Activated naive CD8-positive, alpha-beta T cell treated with anti-CD3 and anti-CD28 coated beads, Interleukin-2, amount 50 U/mL, for 24 hours (primary cell): ENCODE results near the gene FADS6.
"Not testable (repeated sequence)": the region's sequence is repeated elsewhere in the genome, so short reads cannot be mapped to it uniquely, and the experiment has no call there.

Source experiments
- ATAC-seq: fragments of 150-1000 bp; cut with Tn5 transposase; one replicate; pipeline ENCODE4 v1.10.0; 2021
- DNase-seq: peaks from one replicate; pipeline ENCODE4 v3.0.0; 2021
- H3K27ac Mint-ChIP-seq: one replicate; pipeline ENCODE4 v1.8.0; 2021; ENCODE audit warnings: mild to moderate bottlenecking, mixed read lengths
- H3K27me3 Mint-ChIP-seq: one replicate; pipeline ENCODE4 v1.8.0; 2021; ENCODE audit warnings: mixed read lengths
- H3K36me3 Mint-ChIP-seq: one replicate; pipeline ENCODE4 v1.8.0; 2021; ENCODE audit warnings: low read depth, mixed read lengths
- H3K4me1 Mint-ChIP-seq: one replicate; pipeline ENCODE4 v1.8.0; 2021; ENCODE audit warnings: mixed read lengths
- H3K4me3 Mint-ChIP-seq: one replicate; pipeline ENCODE4 v1.8.0; 2021; ENCODE audit warnings: mild to moderate bottlenecking, moderate library complexity, mixed read lengths
- H3K9me3 Mint-ChIP-seq: one replicate; pipeline ENCODE4 v1.8.0; 2021; ENCODE audit warnings: mixed read lengths

Gene FADS6

GRCh38 chr17:74870512-74870911, 22.9 kb downstream of the FADS6 start:
- Mint-ChIP-seq H3K4me1 (peaks cover 21% of the 10 kb centered on the region), H3K36me3 (no peaks in the 10 kb centered on the region), H3K27me3 (peaks cover 3% of the 10 kb centered on the region), H3K9me3 (no peaks in the 10 kb centered on the region), H3K27ac (no peak overlapping the region), H3K4me3 (no peak overlapping the region)
- no peak for ATAC-seq
- no peak for DNase-seq

DNA sequence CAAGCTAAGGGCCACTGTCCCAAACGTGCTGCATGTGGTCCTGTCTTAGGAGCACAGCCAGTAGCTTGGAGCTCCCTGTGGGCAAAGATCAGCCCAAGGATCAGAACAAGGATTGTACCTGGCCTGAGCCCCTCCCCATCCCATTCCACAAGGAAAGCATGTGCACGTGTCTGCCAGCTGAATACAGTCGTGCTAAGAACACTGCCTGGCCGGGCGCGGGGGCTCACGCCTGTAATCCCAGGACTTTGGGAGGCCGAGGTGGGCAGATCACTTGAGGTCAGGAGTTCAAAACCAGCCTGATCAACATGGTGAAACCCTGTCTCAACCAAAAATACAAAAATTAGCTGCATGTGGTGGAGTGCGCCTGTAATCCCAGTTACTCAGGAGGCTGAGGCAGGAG, 23.4 kb downstream of the FADS6 start:
- not testable (repeated sequence) for H3K36me3 Mint-ChIP-seq, DNase-seq, H3K27ac Mint-ChIP-seq, H3K4me3 Mint-ChIP-seq, H3K9me3 Mint-ChIP-seq, ATAC-seq, H3K27me3 Mint-ChIP-seq
- H3K4me1 Mint-ChIP-seq = peaks cover 17% of the 10 kb centered on the region

- peaks cover 14% of the 10 kb centered on the region for H3K4me1 Mint-ChIP-seq
- no peak overlapping the region for H3K4me3 Mint-ChIP-seq
- no peaks in the 10 kb centered on the region for H3K9me3 Mint-ChIP-seq
- no peak for DNase-seq
- no peak overlapping the region for H3K27ac Mint-ChIP-seq
- peaks cover 3% of the 10 kb centered on the region for H3K27me3 Mint-ChIP-seq
- ATAC-seq = no peak
- H3K36me3 Mint-ChIP-seq = no peaks in the 10 kb centered on the region
Measured at GRCh38 chr17:74868908-74869255, 24.6 kb downstream of the FADS6 start.

GRCh38 chr17:74868251-74868907, 25.1 kb downstream of the FADS6 start:
- Mint-ChIP-seq H3K9me3 (no peaks in the 10 kb centered on the region), H3K4me1 (peaks cover 11% of the 10 kb centered on the region), H3K36me3 (no peaks in the 10 kb centered on the region), H3K27ac (no peak overlapping the region), H3K4me3 (no peak overlapping the region), H3K27me3 (peaks cover 3% of the 10 kb centered on the region)
- ATAC-seq (no peak), DNase-seq (no peak)

- ATAC-seq (no peak), DNase-seq (no peak)
- Mint-ChIP-seq H3K9me3 (no peaks in the 10 kb centered on the region), H3K4me1 (peaks cover 5% of the 10 kb centered on the region), H3K27me3 (peaks cover 9% of the 10 kb centered on the region), H3K4me3 (no peak overlapping the region), H3K27ac (no peak overlapping the region), H3K36me3 (no peaks in the 10 kb centered on the region)
Measured at GRCh38 chr17:74866198-74866835, 27.1 kb downstream of the FADS6 start.

DNA sequence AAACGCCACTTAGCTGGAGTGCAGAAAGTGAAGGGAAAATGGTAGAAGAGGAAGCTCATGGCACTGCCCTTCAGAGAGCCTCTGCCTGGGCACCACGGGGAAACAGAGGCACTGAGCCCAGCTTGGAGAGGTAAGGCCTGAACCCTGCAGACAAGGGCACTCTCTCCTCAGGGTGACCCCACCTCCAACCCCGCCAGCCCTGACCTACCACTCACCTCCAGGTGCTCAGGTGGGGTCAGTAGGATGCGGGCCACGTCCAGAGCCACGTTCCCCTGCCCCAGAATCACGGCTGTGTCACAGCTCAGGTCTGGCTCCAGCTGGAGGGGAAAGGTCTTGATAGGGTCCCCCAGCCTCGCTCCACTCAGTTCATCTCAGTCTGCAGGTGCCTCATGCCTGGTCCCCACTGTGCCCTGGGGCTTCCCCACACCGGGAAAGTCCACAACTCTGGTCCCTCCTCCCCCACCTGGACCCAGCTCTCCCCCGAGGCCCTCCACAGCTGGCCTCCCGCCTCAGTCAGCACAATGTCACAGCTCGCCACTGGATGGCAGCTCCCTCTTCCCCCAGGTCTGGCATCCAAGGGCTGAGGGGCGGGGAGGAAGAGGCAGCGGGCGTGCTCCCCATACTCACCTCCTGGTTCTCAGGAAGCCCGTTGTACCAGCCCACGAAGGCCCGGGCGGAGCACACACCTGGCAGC, 27.8 kb downstream of the FADS6 start:
- no peak for DNase-seq
- H3K36me3 Mint-ChIP-seq = no peaks in the 10 kb centered on the region
- peaks cover 13% of the 10 kb centered on the region for H3K27me3 Mint-ChIP-seq
- ATAC-seq = no peak
- H3K9me3 Mint-ChIP-seq = no peaks in the 10 kb centered on the region
- H3K4me3 Mint-ChIP-seq = no peak overlapping the region
- H3K4me1 Mint-ChIP-seq = peaks cover 7% of the 10 kb centered on the region
- H3K27ac Mint-ChIP-seq = no peak overlapping the region

- Mint-ChIP-seq H3K9me3 (no peaks in the 10 kb centered on the region), H3K27me3 (peaks cover 19% of the 10 kb centered on the region), H3K27ac (no peak overlapping the region), H3K4me3 (no peak overlapping the region), H3K4me1 (peaks cover 9% of the 10 kb centered on the region), H3K36me3 (no peaks in the 10 kb centered on the region)
- DNase-seq = peak; percentile 80
- ATAC-seq = peak; percentile 39
Measured at GRCh38 chr17:74864866-74865395, 28.5 kb downstream of the FADS6 start.

DNA sequence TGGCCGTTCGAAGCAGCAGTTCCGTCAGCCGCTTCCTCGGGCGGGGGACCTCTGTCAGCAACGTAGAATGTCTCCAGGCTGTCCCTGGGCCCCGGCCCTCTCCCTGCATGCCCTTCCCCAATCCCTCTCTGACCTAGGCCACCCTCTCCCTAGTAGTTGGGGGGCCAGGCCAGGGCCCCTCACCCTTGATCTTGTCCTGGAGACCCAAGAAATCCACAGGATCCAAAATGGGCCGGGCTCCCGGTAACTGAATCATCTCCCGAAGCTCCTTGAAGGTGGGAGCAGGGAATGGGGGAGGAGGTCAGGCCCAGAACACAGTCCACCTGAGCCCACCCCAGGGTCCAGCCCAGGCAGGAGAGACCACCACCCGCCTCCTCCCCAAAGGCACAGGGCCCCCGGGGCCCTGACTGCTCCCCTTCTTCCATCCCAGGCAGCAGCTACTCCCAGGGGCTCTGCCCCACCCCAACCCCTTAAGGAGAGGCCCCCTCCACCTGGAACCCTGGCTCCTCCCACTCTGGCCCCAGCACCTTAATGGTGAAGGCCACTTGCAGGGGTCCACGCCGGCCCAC, 29.1 kb downstream of the FADS6 start:
- ATAC-seq = no peak
- Mint-ChIP-seq H3K9me3 (no peaks in the 10 kb centered on the region), H3K4me3 (no peak overlapping the region)

DNA sequence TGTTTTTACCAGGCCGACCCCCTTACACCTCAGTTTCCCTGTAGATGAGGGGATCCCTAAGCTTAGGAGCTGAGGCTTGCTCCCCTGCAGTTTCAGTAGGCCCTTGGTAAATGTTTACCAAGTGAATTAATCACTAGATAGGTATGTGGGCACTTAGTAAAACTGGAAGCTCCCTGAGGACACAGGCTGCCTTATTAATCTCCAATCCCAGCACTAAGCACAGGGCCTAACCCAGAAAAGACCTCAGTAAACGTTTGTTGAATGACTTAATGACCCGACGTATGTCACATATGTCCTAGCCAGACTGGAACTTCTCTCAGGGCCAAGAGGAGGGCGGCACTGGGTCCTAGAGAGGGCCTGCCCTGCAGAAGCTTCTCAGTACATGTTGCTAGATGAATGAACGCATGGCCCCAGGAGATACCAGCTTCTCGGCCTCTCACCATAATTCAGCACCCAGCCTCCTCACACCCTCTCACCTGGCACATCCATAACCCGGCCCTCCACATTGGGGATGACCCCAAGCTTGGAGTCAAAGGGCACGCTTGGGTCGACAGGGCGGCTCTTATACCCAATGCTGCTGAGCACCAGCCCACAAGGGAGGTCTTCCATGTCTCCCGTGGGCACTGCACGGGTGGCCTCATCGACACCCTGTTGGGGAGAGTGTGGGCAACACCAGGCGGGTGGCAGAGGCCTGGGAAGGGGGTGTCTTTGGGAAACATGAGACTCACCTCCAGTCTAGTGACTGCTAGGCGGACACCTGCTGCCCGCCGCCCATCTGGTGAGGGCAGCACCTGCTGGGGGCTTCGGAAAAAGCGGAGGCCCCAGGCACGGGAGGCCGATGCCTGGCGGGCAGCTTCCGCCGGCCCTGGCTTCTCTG, 29.8 kb downstream of the FADS6 start:
- no peaks in the 10 kb centered on the region for H3K36me3 Mint-ChIP-seq
- no peak overlapping the region for H3K27ac Mint-ChIP-seq
- no peak overlapping the region for H3K4me3 Mint-ChIP-seq
- ATAC-seq = no peak
- H3K4me1 Mint-ChIP-seq = peaks cover 10% of the 10 kb centered on the region
- H3K27me3 Mint-ChIP-seq = peaks cover 26% of the 10 kb centered on the region
- no peaks in the 10 kb centered on the region for H3K9me3 Mint-ChIP-seq
- no peak for DNase-seq

More for the DNA sequence above, 29.1 kb downstream of the FADS6 start:
- Mint-ChIP-seq H3K27ac (no peak overlapping the region), H3K4me1 (peaks cover 9% of the 10 kb centered on the region), H3K27me3 (peaks cover 19% of the 10 kb centered on the region), H3K36me3 (no peaks in the 10 kb centered on the region)
- DNase-seq = no peak

DNA sequence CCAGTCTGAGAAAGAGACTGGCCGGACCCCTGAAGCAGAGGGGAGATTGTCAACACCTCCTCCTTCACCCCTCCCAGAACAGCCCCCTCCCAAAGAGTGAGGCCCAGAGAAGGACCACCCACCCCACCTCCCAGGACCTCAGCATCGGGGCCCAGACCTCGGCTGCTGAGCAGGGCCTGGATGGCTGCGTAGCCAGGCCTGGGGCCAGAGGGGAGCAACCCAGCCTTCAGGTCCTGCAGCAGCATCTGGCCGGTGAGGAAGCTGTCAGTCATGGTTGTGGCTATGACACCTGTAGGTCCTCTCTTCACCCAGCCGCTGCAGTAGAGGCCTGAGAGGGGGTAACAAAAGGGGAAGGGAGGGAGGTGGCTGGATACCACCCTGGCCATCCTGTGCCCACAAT, 30.5 kb downstream of the FADS6 start:
- ATAC-seq (no peak), DNase-seq (no peak)
- Mint-ChIP-seq H3K9me3 (no peaks in the 10 kb centered on the region), H3K27me3 (peaks cover 30% of the 10 kb centered on the region), H3K4me1 (peaks cover 10% of the 10 kb centered on the region), H3K36me3 (no peaks in the 10 kb centered on the region), H3K4me3 (no peak overlapping the region), H3K27ac (no peak overlapping the region)

DNA sequence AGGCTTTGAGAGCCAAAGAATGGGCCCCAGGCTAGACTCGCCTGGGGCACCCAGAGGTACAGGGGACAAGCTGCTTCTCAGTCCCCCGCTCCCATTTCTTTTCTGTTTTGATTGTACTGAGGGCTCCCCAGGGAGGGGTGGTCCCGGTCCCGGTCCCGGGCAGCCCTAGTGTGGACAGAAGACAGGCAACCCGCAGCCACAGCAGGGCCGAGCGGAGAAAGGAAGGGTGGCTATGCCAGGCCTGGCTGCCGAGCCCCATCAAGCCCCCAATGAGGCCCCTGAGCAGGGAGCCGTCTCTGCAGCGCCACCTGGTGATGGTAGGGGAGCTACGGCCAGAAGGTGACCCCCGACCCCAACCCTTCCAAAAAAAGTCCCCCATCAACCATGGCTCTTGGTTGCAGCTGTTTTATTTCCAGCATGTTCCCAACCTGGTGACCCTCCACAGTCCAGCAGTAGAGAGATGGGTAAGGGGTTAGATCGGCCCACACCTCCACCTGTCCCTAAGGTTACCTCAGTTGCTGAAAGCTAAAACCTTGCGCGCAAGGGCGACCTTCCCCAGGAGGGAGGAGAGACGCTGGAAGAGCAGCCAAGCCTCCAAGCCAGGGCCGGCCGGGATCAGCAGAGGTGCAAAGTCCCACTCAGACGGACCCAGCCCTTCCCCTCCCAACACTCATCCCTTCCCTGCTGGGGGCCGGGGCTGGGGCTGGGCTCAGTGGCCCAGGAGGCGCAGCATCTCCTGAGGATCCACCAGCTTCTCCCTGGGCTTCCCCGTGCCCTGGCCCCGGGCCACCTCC, 31.1 kb downstream of the FADS6 start:
- Mint-ChIP-seq H3K4me3 (peak overlapping the region; percentile 40), H3K27ac (no peak overlapping the region), H3K9me3 (no peaks in the 10 kb centered on the region), H3K36me3 (no peaks in the 10 kb centered on the region), H3K27me3 (peaks cover 33% of the 10 kb centered on the region), H3K4me1 (peaks cover 10% of the 10 kb centered on the region)
- ATAC-seq (peak; percentile 45), DNase-seq (peak; percentile 82)

DNA sequence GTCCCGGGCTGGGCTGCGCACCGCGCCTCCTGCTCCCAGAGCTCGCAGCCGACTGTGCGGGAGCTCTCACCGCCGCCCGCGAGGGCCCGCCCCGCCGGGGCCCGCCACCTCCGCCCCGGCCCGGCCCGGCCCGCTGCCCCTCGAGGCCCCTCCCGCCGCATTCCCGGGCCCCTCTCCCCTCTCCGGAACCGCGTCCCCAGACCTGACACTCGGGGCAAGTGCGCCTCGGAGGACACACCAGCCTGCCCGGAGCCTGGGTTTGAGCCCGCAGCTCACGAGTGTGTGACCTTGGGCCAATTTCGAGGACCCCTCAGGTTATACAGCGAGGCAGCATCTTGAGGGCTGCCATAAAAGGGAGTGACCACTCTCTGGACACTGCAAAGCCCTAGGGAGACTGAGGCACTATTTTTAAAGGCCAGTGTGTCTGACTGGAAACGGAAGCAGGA, 31.7 kb downstream of the FADS6 start:
- Mint-ChIP-seq H3K4me3 (peak overlapping the region; percentile 40), H3K9me3 (no peaks in the 10 kb centered on the region), H3K27ac (no peak overlapping the region), H3K36me3 (no peaks in the 10 kb centered on the region), H3K4me1 (peaks cover 10% of the 10 kb centered on the region), H3K27me3 (peaks cover 40% of the 10 kb centered on the region)
- ATAC-seq (no peak), DNase-seq (no peak)

DNA sequence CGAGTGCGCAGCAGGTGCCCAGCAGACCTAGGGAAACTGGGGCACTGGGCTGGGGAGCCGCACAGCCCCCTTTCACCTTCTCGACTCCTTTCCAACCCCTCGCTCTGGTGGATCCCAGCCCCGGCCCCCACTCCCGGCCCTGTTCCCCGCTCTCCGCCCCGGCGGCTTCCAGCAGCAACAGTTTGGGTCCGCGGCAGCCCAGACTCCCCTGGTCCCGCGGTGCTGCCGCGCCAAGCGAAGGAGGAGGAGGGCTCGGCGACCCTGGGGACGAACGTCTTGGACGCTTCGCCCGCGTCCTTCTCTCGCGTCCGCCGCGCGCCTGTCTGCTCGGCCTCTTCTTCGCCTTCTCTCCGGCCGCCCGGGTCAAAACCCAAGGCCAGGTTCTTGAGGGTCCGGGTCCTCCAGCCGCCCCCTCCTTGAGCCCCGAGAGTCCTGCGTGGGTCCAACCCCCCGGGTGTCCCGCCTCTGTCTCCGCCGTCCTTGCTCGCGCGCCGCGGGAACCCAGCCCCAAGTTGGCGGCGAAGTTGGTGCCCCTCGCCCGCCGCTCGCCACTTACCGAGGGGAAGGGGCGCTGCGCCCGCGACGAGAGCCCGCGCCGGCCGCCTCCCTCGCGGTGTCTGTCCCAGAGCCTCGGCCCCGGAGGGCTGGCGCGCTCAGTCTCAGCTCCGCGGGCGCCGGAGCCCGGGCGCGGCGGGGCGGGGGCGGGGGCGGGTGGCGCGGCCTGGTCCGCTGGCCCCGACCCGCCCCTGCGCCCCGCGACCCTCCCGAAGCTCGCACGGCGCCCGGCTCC, 32.4 kb downstream of the FADS6 start:
- Mint-ChIP-seq H3K9me3 (no peaks in the 10 kb centered on the region), H3K4me1 (peaks cover 10% of the 10 kb centered on the region), H3K27me3 (peaks cover 44% of the 10 kb centered on the region), H3K4me3 (peak overlapping the region; percentile 21), H3K36me3 (no peaks in the 10 kb centered on the region), H3K27ac (no peak overlapping the region)
- DNase-seq (no peak), ATAC-seq (no peak)
